Measurements from ENCODE around the gene LRRC45. TPM values are rescaled to one million over a fixed set of nuclear protein-coding genes. Genes with fewer than 3 reads are reported as not detected.

The LRRC45 gene
- total and polyA plus RNA-seq, 9 of the 15 experiments (the other 6 are each of a cell fraction or from before 2014, with no cell fraction given): 3.5 to 21.5 (median 11.2) TPM; not detected in 2

GRCh38 chr17:82021107-82021899, 1.8 kb upstream of the LRRC45 start (continued):
- TF ChIP-seq MNT (conservative IDR thresholded peaks at IDR 0.05) (no peak), HMGN3 (IDR thresholded peaks at IDR 0.05; ENCODE audit: borderline replicate concordance, extremely low read depth, insufficient read length, low read depth, low read length) (no peak), ARID4B (CRISPR knock-in tag; IDR thresholded peaks at IDR 0.05) (peak; percentile 59), TCF3 (CRISPR knock-in tag; IDR thresholded peaks at IDR 0.05) (peak; percentile 53; the same call in 1 of the 2 replicates), FOXP1 (CRISPR knock-in tag; IDR thresholded peaks at IDR 0.05) (no peak), ZNF77 (CRISPR knock-in tag; IDR thresholded peaks at IDR 0.05) (no peak), SP1 (CRISPR knock-in tag; IDR thresholded peaks at IDR 0.05) (0 out of 2 replicates have a peak, but pooled peaks have one; percentile 38), HINFP (tag; conservative IDR thresholded peaks at IDR 0.05; ENCODE audit: low read depth) (no peak), MAZ (CRISPR knock-in tag; conservative IDR thresholded peaks at IDR 0.05 in 1 of 2, IDR thresholded peaks at IDR 0.05 in 1 of 2) (0 out of 4 replicates have a peak, but pooled peaks of 1 of the 2 experiments have one; percentile 16), KLF10 (CRISPR knock-in tag; IDR thresholded peaks at IDR 0.05) (no peak), ZBTB17 (CRISPR knock-in tag; IDR thresholded peaks at IDR 0.05) (no peak), CTCFL (IDR thresholded peaks at IDR 0.05; ENCODE audit: borderline replicate concordance, insufficient read depth, low read depth, low read length, poor library complexity, severe bottlenecking) (no peak), RAD21 (CRISPR knock-in tag; conservative IDR thresholded peaks at IDR 0.05 in 1 of 2, IDR thresholded peaks at IDR 0.05 in 1 of 2) (peak; percentile 67 to 68)
